Heart left ventricle (tissue), 13 donors: ENCODE results near the gene CRACDL.

Experiments used
- CTCF ChIP-seq, 12 donors: fragments of 200-600 bp; sonication (generic) in 4 of 12; IDR thresholded peaks; one replicate each; pipeline versions ENCODE4 v1.5.0 to v1.8.0; 2018 to 2022; ENCODE audit warnings: antibody characterized with exemption in 12 of 12, mild to moderate bottlenecking in 5 of 12
- POLR2A ChIP-seq, 2 donors: fragments of 450-650 bp; IDR thresholded peaks; one replicate each; pipeline ENCODE4 v1.6.1; 2017; ENCODE audit warnings: antibody characterized with exemption in 2 of 2, mild to moderate bottlenecking in 2 of 2, moderate library complexity in 2 of 2
- donor health status: ischemic (EF 13 %, LVEDD 7.1; RV severe dilation, severe dysfunction).
- donor health status: DM: no; HTN: yes; CAD: no.
- donor health status: DM: no; HTN: no; CAD: no.
- donor health status: ischemic (EF 25% LVEDD 6.9; RV normal size, moderate dysfunction).
- donor health status: ischemic (EF 25% LVEDD 5.7; RV mildly dilated, moderate dysfunction).
- donor health status: ischemic (EF 35%, LVEDD 5.7; RV mildly dilated, moderate dysfunction).
- donor health status: nonischemic (EF 11% LVEDD 7.7; RV severe dilation, severe dysfunction).
- donor health status: DM: yes; HTN: yes; CAD: no.
- donor health status: PGD.
- donor health status: ischemic (EF 29% LVEDD 5.4; RV normal size, mild dysfunction).
- donor health status: nonischemic (EF 23%, LVEDD 6.1; RV moderate dilation, normal function).

- TF ChIP-seq CTCF (IDR thresholded peaks at IDR 0.05) (no peak), POLR2A (IDR thresholded peaks at IDR 0.05) (no peak)
Measured at GRCh38 chr2:98744595-98744994, 191.4 kb downstream of the CRACDL start.
